Testis (tissue), 3 donors: ENCODE measurements around the gene YBX2. TPM values are rescaled to one million over a fixed set of nuclear protein-coding genes. Genes with fewer than 3 reads are reported as not detected.

ENCODE experiments used
- DNase-seq: peaks from one replicate; pipeline ENCODE4 v3.0.0-alpha.2; 2019
- H3K27ac ChIP-seq, 2 donors: fragments of 200-600 bp; sonication (generic); one replicate each; pipeline ENCODE4 v1.5.1; 2019
- H3K27me3 ChIP-seq: fragments of 200-600 bp; sonication (generic); one replicate; pipeline ENCODE4 v1.5.1; 2019
- H3K36me3 ChIP-seq: fragments of 200-600 bp; sonication (generic); one replicate; pipeline ENCODE4 v1.5.1; 2017; ENCODE audit warnings: low read depth; ENCODE audit errors: missing control alignments
- H3K4me1 ChIP-seq: fragments of 200-600 bp; sonication (generic); one replicate; pipeline ENCODE4 v1.5.1; 2019
- H3K4me3 ChIP-seq, 2 donors: fragments of 200-600 bp; sonication (generic); one replicate each; pipeline ENCODE4 v1.5.1; 2017 to 2019
- H3K9me3 ChIP-seq: fragments of 200-600 bp; sonication (generic); one replicate; pipeline ENCODE4 v1.5.1; 2017
- CTCF ChIP-seq, 3 experiments: fragments of 450-650 bp in 2 of 3; fragments of 200-600 bp in 1 of 3; sonication (generic) in 1 of 3; IDR thresholded peaks; one replicate each; pipeline ENCODE4 v1.5.1; 2016 to 2019; ENCODE audit warnings: antibody characterized with exemption in 3 of 3, mild to moderate bottlenecking in 2 of 3, moderate library complexity in 1 of 3
- POLR2A ChIP-seq: fragments of 450-650 bp; IDR thresholded peaks from one replicate; pipeline ENCODE4 v1.6.1; 2017; ENCODE audit warnings: antibody characterized with exemption, mild to moderate bottlenecking, moderate library complexity
- WGBS, 2 donors: methylation state at CpG; one replicate each; pipeline ENCODE4 v1.1.5; 2018; 5-methylcytosine and 5-hydroxymethylcytosine counted together
- intact Hi-C: fragments of 100-400 bp; cut with DNase I; formaldehyde crosslinking; loops from one replicate; pipeline ENCODE4 v1.15.1; 2023; ENCODE audit warnings: low total_unique reads
- polyA plus RNA-seq: library from polyadenylated mRNA; stranded (reverse); fragments of 350-450 nt; fragmentation: Illumina TruSeq; extraction: RNeasy Lipid Tissue Mini Kit (QIAGEN cat#74804); gene quantifications from one replicate; pipeline ENCODE4 v1.2.3, GENCODE V29; 2014; ENCODE audit warnings: low read depth, low replicate concordance; ENCODE audit not compliant: insufficient read depth
- total RNA-seq, 2 donors: library from RNA; depleted of rRNA; stranded (reverse); fragments of >200 nt; gene quantifications; one replicate each; pipeline ENCODE4 v1.2.3, GENCODE V29; 2016

Gene YBX2
- total and polyA plus RNA-seq, 3 donors from 2014 or later: 276 to 1,120 (median 549) TPM

- Histone ChIP-seq H3K4me1 (peaks cover 12% of the 10 kb centered on the region), H3K4me3 (no peak overlapping the region), H3K27me3 (no peaks in the 10 kb centered on the region), H3K36me3 (no peaks in the 10 kb centered on the region), H3K9me3 (no peaks in the 10 kb centered on the region), H3K27ac (peak overlapping the region in 1 of 2 donors; percentile 82)
- intact Hi-C loops: no loop called here
- WGBS, 2 donors: 58 to 60% methylated on average over 6 of the region's 6 CpGs
- no peak for DNase-seq
- TF ChIP-seq POLR2A (no peak), CTCF (IDR thresholded peaks at IDR 0.05) (no peak)
Observed at GRCh38 chr17:7282752-7283321, 11.6 kb downstream of the YBX2 start.

GRCh38 chr17:7281953-7282751 is 12.3 kb downstream of the YBX2 start:
- Histone ChIP-seq H3K4me1 (peaks cover 12% of the 10 kb centered on the region), H3K4me3 (peak overlapping the region; percentile 49 to 60), H3K27ac (peak overlapping the region; percentile 82 to 83), H3K27me3 (no peaks in the 10 kb centered on the region), H3K9me3 (no peaks in the 10 kb centered on the region), H3K36me3 (no peaks in the 10 kb centered on the region)
- DNase-seq: no peak
- WGBS, 2 donors: 5 to 6% methylated on average over 24 to 37 of the region's 43 CpGs
- intact Hi-C loops: no loop called here
- TF ChIP-seq CTCF (IDR thresholded peaks at IDR 0.05) (no peak), POLR2A (no peak)

GRCh38 chr17:7281074-7281952 is 13.1 kb downstream of the YBX2 start, which contains the start of gene SLC2A4:
Gene SLC2A4 (plus strand): TSS chr17:7281718. CDS start chr17:7281935, 217 bp downstream.
- H3K4me3 ChIP-seq: peak within 1 kb of the TSS; percentile 49 to 60
- no peak for TF ChIP-seq POLR2A
- TF ChIP-seq CTCF (IDR thresholded peaks at IDR 0.05): no peak
- H3K36me3 ChIP-seq: no peaks in the 10 kb centered on the region
- H3K9me3 ChIP-seq: no peaks in the 10 kb centered on the region
- intact Hi-C loops: no loop called here
- peak; percentile 97 for DNase-seq
- no peaks in the 10 kb centered on the region for H3K27me3 ChIP-seq
- H3K27ac ChIP-seq: peak within 1 kb of the TSS; percentile 82 to 83
- peaks cover 12% of the 10 kb centered on the region for H3K4me1 ChIP-seq
- WGBS, 2 donors: 1% methylated on average over 41 to 71 of the region's 71 CpGs

GRCh38 chr17:7280519-7281073 is 13.8 kb downstream of the YBX2 start:
- peak overlapping the region; percentile 49 to 60 for H3K4me3 ChIP-seq
- no peaks in the 10 kb centered on the region for H3K36me3 ChIP-seq
- no peak for TF ChIP-seq POLR2A
- TF ChIP-seq CTCF (IDR thresholded peaks at IDR 0.05): peak; percentile 76 to 98 (median 82)
- H3K27ac ChIP-seq: peak overlapping the region; percentile 82 to 83
- peaks cover 12% of the 10 kb centered on the region for H3K4me1 ChIP-seq
- WGBS, 2 donors: 0 to 1% methylated on average over 20 to 29 of the region's 29 CpGs
- H3K27me3 ChIP-seq: no peaks in the 10 kb centered on the region
- DNase-seq: peak; percentile 89
- intact Hi-C loops: no loop called here
- no peaks in the 10 kb centered on the region for H3K9me3 ChIP-seq
